GM23248 (cell line): ENCODE measurements around the gene SPATA19. TPM values are rescaled to one million over a fixed set of nuclear protein-coding genes. Genes with fewer than 3 reads are reported as not detected.

Source experiments
- DNase-seq: peaks from one replicate; pipeline ENCODE4 v3.0.0-alpha.2; 2015
- H2AFZ ChIP-seq: fragments of 200-600 bp; sonication (generic); 2 replicates; pipeline ENCODE4 v1.6.1; 2016; ENCODE audit warnings: antibody characterized with exemption
- H3F3A ChIP-seq: fragments of 200-600 bp; sonication (generic); 2 replicates; pipeline ENCODE4 v1.6.1; 2016; ENCODE audit warnings: mild to moderate bottlenecking, antibody characterized with exemption, mixed run types; ENCODE audit not compliant: insufficient read depth
- H3K27ac ChIP-seq: fragments of 200-600 bp; sonication (generic); 2 replicates; pipeline ENCODE4 v1.5.1; 2016; ENCODE audit warnings: mild to moderate bottlenecking
- H3K27me3 ChIP-seq: fragments of 200-600 bp; sonication (generic); replicated peaks from 2 replicates; pipeline ENCODE4 v1.6.1; 2016; ENCODE audit warnings: mild to moderate bottlenecking; ENCODE audit not compliant: insufficient read depth
- H3K36me3 ChIP-seq: fragments of 200-600 bp; sonication (generic); 2 replicates; pipeline ENCODE4 v1.6.1; 2016; ENCODE audit warnings: low read depth, mild to moderate bottlenecking
- H3K4me1 ChIP-seq: fragments of 200-600 bp; sonication (generic); 2 replicates; pipeline ENCODE4 v1.6.1; 2016; ENCODE audit warnings: mild to moderate bottlenecking; ENCODE audit not compliant: insufficient read depth
- H3K4me2 ChIP-seq: fragments of 200-600 bp; sonication (generic); one replicate; pipeline ENCODE4 v1.6.1; 2016; ENCODE audit warnings: mild to moderate bottlenecking; ENCODE audit not compliant: unreplicated experiment
- H3K4me3 ChIP-seq: fragments of 200-600 bp; sonication (generic); 2 replicates; pipeline ENCODE4 v1.5.1; 2016; ENCODE audit warnings: mild to moderate bottlenecking
- H3K79me2 ChIP-seq: fragments of 200-600 bp; sonication (generic); 2 replicates; pipeline ENCODE4 v1.6.1; 2016; ENCODE audit warnings: mild to moderate bottlenecking; ENCODE audit not compliant: insufficient read depth
- H3K9ac ChIP-seq: fragments of 200-600 bp; sonication (generic); 2 replicates; pipeline ENCODE4 v1.6.1; 2016; ENCODE audit warnings: mild to moderate bottlenecking
- H3K9me2 ChIP-seq: fragments of 200-600 bp; sonication (generic); 2 replicates; pipeline ENCODE4 v1.6.1; 2016; ENCODE audit warnings: mixed run types, mild to moderate bottlenecking, moderate library complexity; ENCODE audit not compliant: insufficient read depth
- H3K9me3 ChIP-seq: fragments of 200-600 bp; sonication (generic); one replicate; pipeline ENCODE4 v1.6.1; 2017; ENCODE audit warnings: low read depth
- H4K20me1 ChIP-seq: fragments of 200-600 bp; sonication (generic); 2 replicates; pipeline ENCODE4 v1.6.0; 2016; ENCODE audit not compliant: insufficient read depth
- EZH2 ChIP-seq: fragments of 200-600 bp; sonication (generic); IDR thresholded peaks from 2 replicates; pipeline ENCODE4 v1.6.1; 2018; ENCODE audit warnings: antibody characterized with exemption, mild to moderate bottlenecking; ENCODE audit not compliant: insufficient read depth, poor library complexity, severe bottlenecking
- EZH2phosphoT487 ChIP-seq: fragments of 200-600 bp; sonication (generic); IDR thresholded peaks from 2 replicates; pipeline ENCODE4 v1.6.1; 2018; ENCODE audit warnings: antibody characterized with exemption, moderate library complexity, mild to moderate bottlenecking, low read depth; ENCODE audit not compliant: insufficient read depth
- WGBS, 2 experiments: methylation state at CpG; one replicate each; pipeline ENCODE4 v1.1.6; 2015 to 2017; ENCODE audit warnings: low lambda C conversion rate in 2 of 2, low coverage in 1 of 2; ENCODE audit errors: missing lambda C conversion rate in 2 of 2; 5-methylcytosine and 5-hydroxymethylcytosine counted together
- in situ Hi-C: fragments of 300-500 bp; cut with MboI; formaldehyde crosslinking; loops from 2 replicates; pipeline ENCODE4 v1.15.0; 2020
- polyA plus RNA-seq: library from polyadenylated mRNA; unstranded; fragments of >200 nt; fragmentation: Nextera tagmentation; extraction: Ambion mirVana; gene quantifications from 2 replicates; pipeline ENCODE4 v1.2.1, GENCODE V29; 2016
- total RNA-seq: library from RNA; depleted of rRNA; stranded (reverse); fragments of >200 nt; shearing (Covaris generic); gene quantifications from 2 replicates; pipeline ENCODE4 v1.2.3, GENCODE V29; 2014

Gene SPATA19
- total and polyA plus RNA-seq, 2 experiments from 2014 or later: not detected

DNA sequence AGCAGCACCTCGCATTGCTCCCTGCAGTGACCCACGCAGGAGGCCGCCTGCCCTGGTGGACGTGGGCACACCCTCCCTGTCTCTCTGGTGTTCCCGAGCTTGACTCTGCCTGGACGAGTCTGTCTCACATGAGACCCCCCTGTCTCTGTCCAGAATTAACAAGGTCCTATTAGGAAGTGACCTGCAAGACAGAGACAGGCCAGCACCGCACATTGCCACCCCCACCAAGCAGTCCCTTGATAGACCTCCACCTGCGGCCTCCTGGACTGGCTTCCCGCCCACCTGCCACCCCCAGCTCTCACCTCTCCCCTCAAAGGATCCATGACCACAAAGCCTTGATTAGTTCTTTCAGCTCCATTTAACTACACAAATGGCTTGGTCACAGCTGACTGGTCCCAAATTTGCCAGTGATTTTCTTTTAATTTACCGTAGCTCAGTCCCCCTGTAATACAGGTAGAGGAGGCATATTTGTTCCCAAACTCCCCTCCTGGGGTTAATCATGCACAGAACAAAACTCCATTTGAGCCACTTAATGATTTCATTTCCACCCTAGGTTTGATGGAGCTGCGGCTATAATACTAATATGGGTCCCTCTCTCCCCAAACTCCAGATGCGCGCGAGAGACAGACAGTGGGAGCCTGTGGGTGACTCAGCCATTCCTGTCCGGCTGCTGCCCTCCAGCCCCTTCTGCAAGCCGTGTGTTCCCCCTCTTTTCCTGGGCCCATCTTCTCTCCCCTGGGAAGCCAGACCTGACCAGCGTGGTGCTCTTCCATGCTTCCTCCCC lies 11.2 kb downstream of the SPATA19 start:
- no peak overlapping the region for H3K27ac ChIP-seq
- no peaks in the 10 kb centered on the region for H3K36me3 ChIP-seq
- WGBS, 2 experiments: 76 to 82% methylated on average over 17 of the region's 17 CpGs
- DNase-seq: no peak
- in situ Hi-C loops: no loop called here
- no peaks in the 10 kb centered on the region for H3K4me1 ChIP-seq
- no peak overlapping the region for H3K9ac ChIP-seq
- no peak overlapping the region for H3K4me3 ChIP-seq
- no peak overlapping the region for H2AFZ ChIP-seq
- H3K9me2 ChIP-seq: no peaks in the 10 kb centered on the region
- no peaks in the 10 kb centered on the region for H4K20me1 ChIP-seq
- H3K79me2 ChIP-seq: no peaks in the 10 kb centered on the region
- H3K4me2 ChIP-seq: no peak overlapping the region
- no peaks in the 10 kb centered on the region for H3K27me3 ChIP-seq
- no peaks in the 10 kb centered on the region for H3K9me3 ChIP-seq
- no peak for TF ChIP-seq EZH2phosphoT487
- H3F3A ChIP-seq: no peaks in the 10 kb centered on the region

GRCh38 chr11:133832991-133833897 lies 12.1 kb downstream of the SPATA19 start:
- Histone ChIP-seq H4K20me1 (no peaks in the 10 kb centered on the region), H3K79me2 (no peaks in the 10 kb centered on the region), H3K9me2 (no peaks in the 10 kb centered on the region), H3K27me3 (no peaks in the 10 kb centered on the region), H3K4me3 (no peak overlapping the region), H3K4me1 (no peaks in the 10 kb centered on the region), H3F3A (no peaks in the 10 kb centered on the region), H3K4me2 (no peak overlapping the region), H2AFZ (no peak overlapping the region), H3K36me3 (no peaks in the 10 kb centered on the region), H3K9me3 (no peaks in the 10 kb centered on the region), H3K9ac (no peak overlapping the region), H3K27ac (no peak overlapping the region)
- TF ChIP-seq EZH2phosphoT487 (no peak), EZH2 (no peak)
- 76 to 80% methylated on average over 16 to 65 of the region's 86 CpGs for WGBS, 2 experiments
- in situ Hi-C loops: no loop called here
- peak; percentile 25 for DNase-seq

DNA sequence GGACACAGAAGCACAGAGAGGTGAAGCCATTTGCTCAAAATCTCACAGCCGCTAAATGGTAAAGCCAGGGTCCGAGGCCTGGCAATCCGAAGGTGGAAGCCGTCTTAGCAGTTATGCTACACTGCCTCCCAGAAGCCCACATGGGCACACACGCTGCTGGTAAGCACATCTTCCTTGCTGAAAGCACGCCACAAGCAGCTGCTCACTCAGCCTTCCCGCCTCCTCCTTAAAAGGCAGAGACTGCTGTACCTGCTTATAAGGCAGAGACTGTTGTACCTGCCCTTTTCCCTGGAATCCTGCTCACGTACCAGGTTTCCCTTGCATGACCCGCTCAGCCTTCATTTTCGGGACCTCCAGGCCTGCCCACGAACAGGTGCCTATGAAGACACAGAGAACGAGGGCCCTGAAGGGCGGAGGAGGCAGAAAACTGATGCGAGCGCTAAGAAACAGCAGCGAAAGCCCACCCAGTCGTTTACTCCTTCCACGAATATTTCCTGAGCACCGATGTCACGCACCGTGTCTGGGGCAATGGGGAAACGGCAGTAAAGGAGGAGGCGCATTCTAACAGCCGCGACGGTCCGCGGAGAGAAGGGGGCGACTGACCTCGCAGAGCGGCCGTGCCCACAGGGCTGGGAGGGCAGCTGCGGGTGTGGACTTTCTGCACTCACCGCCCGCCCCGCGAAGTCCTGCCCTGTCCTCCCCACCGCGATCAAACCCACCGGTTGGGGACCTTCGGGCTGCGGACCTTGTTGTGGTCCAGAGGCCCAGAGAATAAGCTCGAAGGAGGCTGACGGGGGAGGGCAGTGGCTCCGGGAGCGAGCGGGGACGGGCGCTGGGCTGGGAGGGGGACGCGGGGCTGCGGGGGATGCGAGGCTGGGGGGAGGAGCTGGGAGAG lies 13.0 kb downstream of the SPATA19 start:
- Histone ChIP-seq H3K9ac (no peak overlapping the region), H3F3A (no peaks in the 10 kb centered on the region), H4K20me1 (no peaks in the 10 kb centered on the region), H2AFZ (no peak overlapping the region), H3K79me2 (no peaks in the 10 kb centered on the region), H3K9me3 (no peaks in the 10 kb centered on the region), H3K27ac (no peak overlapping the region), H3K9me2 (no peaks in the 10 kb centered on the region), H3K27me3 (no peaks in the 10 kb centered on the region), H3K36me3 (no peaks in the 10 kb centered on the region), H3K4me1 (no peaks in the 10 kb centered on the region), H3K4me3 (no peak overlapping the region), H3K4me2 (no peak overlapping the region)
- DNase-seq: peak; percentile 27
- in situ Hi-C loops: no loop called here
- TF ChIP-seq EZH2phosphoT487: no peak
- TF ChIP-seq EZH2: no peak
- 82 to 86% methylated on average over 41 to 53 of the region's 53 CpGs for WGBS, 2 experiments
